Stimulated activated CD4-positive, alpha-beta T cell treated with anti-CD3 and anti-CD28 coated beads, Interleukin-2, amount 100 ng/mL, for 24 hours (primary cell): Measurements from ENCODE around the gene MSX2.

Experiments
- DNase-seq, 2 donors: peaks; one replicate each; pipeline ENCODE4 v3.0.0-alpha.2; 2020

Gene MSX2

DNA sequence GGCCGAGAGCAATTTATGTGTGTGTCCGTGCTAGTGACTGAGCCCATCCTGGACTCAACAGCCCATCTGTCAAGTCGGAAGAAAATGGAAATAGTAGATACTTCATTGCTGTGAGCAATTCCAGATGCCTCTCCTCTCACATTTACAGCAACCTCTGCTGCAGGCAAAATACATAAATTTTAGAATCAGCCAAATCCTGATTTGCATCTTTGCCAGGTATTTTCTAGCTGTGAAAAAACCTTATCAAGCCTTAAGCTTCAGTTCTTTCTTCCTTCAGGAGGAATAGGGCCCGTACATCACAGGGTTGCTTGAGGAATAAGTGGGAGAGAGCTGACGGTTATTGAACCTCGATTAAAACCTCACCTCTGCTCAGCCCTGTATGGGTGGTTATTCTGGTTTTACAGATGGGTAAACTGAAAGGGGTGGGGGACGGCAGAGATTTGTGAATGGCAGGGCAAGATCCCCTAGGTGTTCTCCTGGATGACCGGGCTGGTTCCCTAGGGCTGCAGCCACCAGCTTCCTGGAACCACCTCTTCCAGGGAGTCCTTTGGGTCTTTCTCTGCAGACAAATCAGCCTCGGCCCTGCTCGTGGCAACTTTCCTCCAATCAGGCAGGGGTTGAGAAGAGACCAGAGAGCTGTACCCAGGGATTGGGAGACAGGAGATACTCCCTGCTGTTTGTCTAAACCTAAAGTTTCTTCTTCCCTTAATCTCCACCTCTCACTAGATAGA, 5.3 kb upstream of the MSX2 start:
- no peak for DNase-seq

DNA sequence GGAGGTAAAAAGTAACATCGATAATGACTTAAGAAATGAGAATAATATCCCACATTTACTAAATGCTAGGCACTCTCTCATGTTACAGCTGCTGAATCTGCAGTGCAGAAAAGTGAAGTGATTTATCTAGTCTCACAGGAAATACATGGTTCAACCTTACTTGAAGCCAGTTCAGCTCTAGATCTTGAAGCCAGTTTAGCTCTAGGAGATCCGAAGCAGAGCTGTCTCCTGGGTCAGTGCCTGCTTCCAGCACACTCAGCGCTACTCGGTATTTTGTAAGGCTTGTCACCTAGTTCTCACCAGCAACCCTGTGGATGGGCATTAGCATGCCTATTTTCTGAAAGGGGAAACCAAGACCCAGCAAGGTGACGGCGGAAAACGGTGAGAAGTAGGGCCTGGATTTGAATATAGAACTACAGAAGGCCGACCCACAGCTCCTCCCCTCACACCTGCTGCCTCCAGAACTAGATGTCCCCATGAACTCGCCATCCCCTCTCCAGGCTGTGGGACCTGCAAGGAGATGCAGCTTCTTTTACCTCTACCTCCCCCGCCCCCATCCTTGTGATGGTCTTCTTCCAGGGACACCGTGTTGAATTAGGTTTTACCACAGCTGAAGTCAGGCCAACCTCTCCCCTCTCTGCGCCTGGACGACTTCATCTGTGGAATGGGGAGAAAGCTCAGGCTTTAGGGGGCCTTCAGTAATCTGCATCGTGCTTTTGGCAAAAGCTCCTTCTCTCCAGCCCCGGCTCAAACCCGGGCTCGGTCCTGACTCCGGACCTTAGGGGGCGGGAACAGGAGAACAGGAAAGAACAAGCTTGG, 4.4 kb upstream of the MSX2 start:
- no peak for DNase-seq

DNA sequence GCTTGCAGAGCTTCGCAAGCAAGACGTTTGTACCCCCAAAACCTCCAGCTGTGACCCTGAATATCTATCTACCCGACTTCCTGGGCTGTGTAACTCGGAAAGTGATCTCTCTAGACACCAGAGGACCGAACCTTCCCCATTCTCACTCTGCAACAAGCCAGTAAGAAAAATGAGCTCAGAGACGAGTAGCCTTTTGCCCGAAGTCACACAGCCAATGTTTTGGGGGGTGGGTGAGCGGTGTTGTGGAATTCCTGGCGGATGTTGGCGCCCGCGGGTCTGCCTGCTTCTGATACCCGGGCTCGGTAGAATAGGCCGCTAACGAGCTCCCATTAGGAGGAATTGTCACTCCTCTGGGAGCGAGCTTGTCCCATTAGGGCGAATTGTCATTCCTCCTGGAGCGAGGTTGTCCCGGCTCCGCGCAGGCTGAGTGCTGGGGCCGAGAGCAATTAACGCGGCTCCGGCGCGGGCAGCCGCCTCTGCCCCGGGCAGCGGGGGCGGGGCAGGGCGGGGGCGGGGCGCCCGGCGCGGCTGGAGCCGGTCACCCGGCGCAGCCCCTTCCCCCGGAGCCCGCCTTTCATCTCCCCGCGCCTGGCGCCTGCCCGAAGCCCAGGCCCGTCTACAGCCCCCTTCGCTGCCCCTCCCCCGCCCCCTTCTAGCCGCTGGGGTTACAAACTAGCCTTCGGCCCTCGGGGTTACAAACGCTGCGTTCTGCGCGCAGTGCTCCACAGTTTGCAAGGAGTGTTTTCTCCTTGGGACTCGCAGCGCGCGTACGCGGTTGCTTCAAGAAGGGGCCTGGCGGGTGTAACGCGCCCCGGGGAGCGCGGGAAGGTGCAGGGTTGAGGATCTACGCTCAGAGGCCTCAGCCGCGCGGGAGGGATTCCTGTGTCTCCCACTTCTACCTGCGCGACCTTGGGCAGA, 3.5 kb upstream of the MSX2 start:
- no peak for DNase-seq

DNA sequence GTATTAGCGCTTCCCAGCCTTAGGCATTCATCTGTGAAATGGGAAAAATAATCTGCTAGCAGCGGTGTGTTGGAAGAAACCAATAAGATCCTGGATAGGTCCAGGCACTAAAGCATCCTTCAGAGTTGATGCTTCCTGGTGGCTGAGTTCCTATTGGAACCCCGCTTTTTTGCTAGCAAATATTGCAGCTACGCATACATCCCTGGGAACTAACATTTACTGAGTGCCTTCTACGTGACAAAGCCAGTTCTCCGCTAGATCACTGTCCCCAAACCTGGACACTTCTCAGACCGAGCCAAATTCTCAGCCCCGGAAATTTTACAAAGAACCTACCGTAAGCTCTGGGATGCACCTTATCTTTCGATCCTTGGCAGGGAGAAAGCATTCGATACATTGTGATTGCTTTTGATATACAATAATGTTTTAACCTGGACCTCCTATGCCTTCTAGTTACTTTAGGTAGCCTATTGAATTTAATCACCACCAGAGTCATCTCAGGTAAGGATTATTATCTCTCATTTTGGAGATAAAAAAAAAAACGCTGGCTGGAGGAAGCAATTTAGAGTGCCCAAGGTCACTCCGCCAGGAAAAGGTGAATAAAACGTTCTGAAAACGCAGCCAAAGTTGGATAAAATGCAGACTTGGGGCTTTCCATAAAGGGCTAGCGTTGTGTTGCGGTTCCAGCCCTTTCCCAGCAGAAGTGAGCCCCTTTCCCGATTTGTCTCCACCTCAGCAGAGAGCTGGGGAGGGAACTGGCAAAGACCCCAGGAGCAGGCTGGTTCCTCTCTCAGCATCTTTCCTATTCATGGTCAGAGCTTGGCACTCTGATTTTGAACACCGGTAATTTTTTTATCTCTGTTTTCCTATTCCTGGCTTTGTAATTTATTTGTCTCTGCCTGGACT, 2.6 kb upstream of the MSX2 start:
- no peak for DNase-seq

DNA sequence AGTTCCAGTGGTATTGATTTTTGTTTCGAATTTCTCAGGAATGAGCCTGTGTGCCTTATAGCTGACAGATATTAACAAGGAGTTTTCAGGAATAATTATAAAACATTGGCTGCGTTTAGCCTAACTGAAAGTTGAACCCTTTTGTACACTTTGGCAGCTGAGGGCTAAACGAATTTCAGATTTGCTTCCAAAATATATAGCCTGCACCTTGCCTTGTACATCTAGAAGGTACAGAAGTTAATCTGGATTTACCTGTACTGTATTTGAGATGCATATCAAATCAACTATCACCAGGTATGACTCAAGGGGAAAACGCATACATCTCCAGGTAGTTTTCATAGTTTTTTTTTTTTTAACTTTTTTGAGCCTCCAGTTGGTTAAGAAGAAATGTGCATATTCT, 1.9 kb upstream of the MSX2 start:
- no peak for DNase-seq

DNA sequence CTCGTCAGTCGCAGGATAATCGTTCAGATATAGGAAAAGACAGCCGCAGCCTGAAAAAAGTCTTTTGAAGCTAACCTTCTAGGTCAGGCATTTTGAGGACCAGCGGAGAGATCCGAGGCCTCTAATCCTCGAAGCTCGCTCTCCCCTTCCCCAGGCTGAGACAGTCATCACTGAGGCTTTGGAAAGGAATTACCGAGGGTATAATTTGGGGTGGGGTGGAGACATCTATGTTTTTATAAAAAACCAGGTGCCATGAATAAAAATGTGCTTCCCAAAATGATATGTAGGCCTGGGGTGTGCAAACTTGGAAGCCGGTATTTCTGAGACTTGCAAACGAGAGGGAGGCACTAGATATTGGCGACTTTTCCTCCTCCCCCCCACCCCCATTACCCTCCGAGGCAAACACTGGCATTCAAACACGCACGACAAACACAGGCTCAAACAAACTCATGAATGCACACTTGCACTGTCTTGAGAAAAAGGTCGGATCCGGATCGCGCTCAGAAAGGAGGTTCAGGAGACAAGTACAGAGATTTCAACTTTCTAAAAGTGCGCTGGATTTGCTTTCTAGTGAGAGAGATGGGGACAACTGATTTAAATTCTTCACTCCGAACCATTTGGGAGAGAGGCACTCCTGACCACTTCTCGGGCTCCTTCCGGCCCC, 935 bp upstream of the MSX2 start:
- DNase-seq: no peak

DNA sequence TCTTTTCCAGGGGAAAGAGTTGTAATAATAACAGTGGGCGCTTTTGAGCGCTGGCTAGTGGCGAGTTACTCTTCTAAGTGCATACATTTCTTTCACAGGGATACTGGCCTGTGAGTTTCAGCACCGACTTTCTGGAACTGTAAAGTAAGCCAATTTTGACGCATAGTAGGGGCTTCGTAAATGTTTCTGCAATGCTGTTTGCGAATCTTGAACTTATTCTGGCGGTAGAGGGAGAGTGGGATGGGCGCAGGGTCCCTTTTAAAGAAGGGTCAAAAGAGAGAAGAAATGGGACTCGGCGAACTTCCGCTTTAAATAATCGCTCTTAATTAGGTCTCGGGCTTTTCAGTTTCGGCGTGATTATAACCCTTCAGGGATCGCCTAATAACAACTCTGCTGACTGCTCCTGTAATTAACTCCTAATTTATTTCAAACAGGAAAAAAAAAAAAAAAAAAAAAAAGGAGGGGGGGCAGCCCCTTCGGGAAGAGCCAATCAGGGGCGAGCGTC, 351 bp upstream of the MSX2 start:
- DNase-seq: no peak

DNA sequence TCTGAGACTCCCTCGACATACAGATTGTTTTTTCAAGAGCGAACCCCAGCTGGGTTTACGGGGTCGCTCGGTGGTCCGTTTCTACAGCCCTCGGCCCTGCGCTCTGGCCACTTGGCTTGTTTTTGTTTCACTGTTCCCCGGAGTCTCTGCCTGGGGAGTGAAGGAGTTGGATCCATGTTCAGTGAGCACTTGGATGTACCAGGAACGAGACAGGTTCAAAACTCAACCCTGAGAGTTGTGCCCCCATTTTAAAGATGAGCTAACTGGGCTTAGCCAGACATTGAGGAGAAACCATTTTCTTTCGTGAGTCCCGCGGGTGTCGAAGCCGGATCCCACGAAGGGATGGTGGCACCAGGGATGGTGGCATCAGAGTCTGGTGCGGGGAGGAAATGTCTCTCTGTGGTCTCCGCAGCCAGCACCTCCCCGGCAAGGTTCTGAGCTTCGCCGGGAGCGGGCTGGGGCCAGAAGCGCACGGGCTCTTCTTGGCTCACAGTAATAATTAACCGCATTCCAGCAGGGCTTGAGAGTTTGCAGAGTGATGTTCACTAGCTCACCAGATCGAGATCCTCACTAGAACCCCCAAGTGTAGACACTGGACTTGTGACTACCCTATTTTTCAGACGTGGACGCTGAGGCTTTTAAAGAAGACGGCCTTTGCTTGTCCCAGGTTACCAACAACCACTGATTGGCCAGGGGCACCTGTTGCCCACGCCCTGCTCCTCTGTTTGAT, 1.0 kb downstream of the MSX2 start:
- no peak for DNase-seq

DNA sequence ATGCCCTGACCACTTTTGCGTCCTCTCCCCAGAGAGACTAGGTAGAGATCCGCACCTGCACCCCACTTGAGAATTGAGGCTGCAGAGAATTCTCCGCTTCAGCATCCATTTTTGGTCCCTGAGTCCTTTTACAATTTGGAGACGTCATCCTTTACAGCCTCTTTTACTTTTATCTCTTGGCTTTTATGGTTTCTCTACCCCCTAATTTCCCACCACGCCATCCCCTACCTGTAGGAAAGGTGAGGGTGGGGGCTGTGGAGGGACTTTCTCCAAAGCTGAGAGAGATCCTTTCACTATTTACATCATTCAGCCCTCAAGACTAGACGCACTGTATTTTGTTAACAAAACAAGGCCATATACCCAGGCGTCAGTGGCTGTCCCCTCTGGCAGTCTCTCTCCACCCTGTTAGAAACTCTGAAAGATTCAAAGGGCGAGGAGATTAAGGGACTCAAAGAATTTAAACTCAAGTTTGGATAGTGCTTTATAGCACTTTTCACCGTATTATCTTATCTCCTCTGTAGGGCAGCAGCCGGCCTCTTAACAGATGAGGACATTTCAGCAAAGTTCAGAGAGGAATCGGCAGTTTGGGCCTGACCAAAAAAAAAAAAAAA, 1.7 kb downstream of the MSX2 start:
- DNase-seq: no peak

DNA sequence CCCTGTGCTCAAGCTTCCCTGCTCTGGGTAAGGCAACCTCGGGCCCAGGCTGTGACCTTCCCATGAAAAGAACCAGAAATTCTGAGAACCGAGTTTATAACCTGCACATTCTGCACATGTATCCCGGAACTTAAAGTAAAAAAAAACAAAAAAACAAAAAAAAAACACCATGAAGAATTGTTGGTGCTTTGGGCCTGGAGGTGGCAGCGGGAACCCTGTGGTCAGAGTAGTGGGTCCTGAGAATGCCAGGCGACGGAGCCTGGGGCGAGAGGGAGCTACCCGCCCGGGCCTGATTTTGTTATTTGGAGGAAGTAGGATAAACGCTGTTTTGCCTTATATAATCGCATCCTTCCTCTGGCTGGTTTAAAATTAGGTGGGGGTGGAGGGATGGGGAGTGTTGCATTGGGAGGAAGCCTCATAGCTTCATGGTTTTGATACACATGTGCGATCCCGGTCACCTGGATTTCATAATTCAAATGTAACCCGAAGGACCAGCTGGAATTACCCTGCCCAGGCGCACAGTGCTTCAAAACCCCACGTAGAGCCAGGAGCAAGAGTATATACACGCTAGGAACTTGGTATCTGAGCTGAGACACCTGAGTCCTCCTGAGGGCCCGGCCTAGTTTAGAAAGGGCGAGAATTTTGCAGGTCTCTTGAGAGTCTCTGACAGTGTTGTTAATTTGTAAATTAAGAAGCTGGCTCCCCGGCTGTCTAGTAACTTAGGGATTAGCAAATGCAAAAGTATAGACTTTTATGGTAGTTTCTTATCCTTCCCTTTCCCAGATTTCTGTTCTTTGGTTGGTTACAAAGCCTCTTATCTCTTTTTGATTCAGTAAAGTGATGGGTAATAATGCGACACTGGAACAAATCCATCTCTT, 2.8 kb downstream of the MSX2 start:
- no peak for DNase-seq

DNA sequence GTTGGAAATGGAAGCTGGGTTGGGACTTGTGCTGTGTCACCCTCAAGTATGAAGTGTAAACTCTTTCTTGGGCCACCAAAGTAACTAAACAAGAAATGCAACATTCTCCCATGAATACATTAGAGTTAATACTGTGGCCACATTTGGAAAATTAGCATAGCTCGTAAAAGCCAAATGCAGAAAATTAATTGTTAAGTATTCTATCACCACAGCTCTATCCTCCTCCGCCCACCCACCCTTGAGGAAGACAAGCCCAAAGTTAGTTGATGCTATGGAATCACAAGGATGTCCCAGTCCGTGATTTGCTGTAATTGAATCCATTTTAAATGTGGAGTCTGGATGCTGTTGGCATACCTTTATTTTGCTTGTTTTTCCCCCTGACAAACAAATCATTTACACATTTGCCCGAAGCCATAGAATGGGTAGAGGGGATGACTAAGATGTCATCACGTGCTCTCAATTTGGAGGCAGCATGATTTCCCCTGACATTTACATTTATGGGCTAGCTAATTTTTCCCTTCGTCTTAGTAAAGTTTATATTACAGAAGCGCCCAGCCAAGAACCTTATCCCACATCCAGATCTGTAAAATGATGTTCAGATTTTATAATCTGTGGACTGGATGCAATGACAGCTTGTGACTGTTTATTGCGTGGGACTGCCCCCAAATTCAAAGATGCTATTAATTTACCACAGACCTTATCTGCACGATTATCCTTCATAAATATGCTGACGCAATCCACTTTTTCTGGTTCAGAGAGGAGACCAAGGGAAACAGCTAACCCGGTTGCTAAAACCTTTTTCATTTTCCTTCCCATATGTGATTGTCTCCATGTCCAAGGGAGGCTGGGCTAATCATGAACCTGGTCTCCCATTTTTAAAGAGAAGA, 3.7 kb downstream of the MSX2 start:
- no peak for DNase-seq

DNA sequence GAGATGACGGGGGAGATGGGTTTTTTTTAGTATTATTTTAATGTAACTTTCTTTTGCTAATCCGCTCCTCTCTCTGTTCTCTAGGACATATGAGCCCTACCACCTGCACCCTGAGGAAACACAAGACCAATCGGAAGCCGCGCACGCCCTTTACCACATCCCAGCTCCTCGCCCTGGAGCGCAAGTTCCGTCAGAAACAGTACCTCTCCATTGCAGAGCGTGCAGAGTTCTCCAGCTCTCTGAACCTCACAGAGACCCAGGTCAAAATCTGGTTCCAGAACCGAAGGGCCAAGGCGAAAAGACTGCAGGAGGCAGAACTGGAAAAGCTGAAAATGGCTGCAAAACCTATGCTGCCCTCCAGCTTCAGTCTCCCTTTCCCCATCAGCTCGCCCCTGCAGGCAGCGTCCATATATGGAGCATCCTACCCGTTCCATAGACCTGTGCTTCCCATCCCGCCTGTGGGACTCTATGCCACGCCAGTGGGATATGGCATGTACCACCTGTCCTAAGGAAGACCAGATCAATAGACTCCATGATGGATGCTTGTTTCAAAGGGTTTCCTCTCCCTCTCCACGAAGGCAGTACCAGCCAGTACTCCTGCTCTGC, 4.8 kb downstream of the MSX2 start:
- no peak for DNase-seq

DNA sequence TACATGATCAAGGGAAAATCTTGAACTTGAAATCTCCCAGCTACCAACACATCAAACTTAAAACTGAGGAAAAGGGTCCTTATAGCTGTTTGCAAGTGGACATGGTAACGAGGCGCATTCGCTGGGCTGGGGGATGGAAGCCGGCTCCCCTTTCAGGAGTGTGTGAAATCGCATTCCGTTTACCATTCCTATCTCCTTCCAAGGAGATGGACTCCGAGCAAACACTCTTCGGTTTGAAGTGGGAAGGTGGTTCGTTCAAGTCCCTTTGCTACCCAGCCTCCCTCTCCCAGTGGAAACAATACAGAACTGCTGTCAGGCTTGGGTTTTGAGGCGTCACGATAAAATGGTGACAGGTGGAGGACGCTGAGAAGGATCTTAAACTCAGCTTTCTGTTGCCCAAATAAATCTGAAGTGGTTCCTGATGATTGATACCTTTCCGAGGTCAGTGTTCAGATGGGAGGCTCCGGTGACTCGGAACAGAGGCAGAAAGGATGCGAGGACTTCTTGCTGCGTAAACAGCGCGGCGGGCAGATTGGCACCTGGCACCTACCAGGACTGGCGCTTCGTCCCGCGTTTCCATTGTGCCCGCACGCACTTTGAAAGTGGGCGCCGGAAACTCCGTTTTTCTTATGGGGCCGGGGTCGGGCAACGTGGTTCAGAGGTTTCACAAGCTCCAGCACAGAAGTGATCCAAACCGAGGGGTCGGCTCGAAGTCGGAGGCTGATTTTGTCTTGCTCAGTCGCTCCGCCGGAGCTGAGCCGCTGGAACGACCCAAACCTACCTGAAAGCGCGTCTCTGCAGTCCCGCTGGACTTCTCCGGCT, 7.0 kb downstream of the MSX2 start:
- DNase-seq: no peak

DNA sequence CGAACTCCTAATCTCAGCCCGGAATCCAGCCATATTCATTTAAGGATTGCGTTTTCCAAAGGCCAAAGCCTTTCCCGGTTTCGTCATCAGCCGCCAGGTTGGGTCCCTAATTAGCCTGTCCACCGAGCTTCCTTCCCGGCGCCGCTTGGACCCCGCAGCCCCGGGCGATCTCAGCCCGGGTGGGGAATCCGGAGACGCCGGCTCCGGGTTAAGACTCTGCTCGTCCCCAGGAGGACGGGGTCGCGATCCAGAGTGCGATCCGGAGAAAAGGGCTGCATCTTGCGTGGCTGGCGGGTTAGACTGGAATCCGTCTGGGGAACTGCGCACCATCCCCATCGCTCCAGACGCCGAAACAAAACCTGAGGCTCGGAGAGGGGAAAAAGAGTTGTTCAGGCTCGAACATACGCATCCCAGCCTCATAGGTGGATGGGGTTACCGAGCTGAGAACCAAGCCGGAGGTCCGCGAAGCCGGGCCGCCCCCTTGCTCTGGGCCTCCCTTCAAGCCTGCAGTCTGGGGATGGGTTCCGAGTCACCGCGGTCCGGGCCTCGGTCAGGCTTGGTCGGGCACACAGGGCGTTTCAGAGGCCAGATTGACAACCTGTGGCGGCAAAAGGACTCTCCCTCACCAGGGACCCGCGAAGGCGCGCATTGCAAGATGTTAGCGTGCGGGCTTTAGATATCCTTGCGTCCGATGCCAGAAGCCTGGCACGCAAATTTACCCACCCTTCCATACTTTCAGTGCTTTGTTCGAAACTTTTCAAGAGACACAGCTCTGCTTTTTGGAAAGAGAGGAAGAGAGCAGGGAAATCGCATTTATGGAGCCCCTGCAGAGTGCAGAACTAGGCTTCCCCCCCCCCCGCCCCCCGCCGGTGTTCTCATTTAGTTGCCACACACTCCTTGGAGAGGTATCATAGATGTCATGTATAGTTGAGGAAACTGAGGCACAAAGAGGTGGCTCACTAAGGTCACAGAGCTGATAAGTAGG, 7.9 kb downstream of the MSX2 start:
- DNase-seq: no peak

DNA sequence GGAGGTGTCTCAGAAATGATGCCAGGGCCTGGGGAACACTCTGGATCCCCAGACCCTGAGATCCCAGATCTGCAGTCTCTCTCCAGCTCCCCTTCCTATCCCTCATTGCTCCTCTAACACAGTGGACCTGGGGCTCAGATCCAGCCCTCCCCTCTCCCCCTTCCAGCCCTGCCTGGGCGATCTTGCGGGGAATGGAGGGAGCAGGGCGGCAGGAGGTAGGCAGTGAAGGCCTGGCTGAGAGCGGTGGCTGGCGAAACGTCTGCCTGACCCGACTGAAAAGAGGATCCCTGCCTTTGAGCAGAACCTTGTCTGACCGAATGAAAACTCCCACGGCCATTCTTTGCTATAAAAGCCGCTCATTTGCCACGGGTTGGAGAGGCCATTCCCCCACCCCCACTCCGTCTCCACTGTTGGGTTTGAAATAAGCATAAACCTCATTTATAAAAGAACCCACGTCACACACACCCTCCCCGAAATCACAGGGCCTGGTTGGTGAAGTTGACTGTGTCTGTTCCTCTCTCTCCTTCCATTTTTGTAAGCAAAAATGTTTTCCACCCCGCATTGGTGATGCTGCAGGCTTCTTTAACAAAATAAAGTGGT, 8.8 kb downstream of the MSX2 start:
- no peak for DNase-seq
